Testis (tissue), 2 donors: ENCODE results near the gene VWA3B.
"Not testable (repeated sequence)": the region's sequence is repeated elsewhere in the genome, so short reads cannot be mapped to it uniquely, and the experiment has no call there.

Experiments
- POLR2A ChIP-seq: fragments of 450-650 bp; IDR thresholded peaks from one replicate; pipeline ENCODE4 v1.6.1; 2017; ENCODE audit warnings: antibody characterized with exemption, mild to moderate bottlenecking, moderate library complexity
- TF ChIP-seq, protein P1 (sequence below), 3 experiments: fragments of 450-650 bp in 2 of 3; fragments of 200-600 bp in 1 of 3; sonication (generic) in 1 of 3; IDR thresholded peaks; one replicate each; pipeline ENCODE4 v1.5.1; 2016 to 2019; ENCODE audit warnings: antibody characterized with exemption in 3 of 3, mild to moderate bottlenecking in 2 of 3, moderate library complexity in 1 of 3

- TF ChIP-seq, protein P1, sequence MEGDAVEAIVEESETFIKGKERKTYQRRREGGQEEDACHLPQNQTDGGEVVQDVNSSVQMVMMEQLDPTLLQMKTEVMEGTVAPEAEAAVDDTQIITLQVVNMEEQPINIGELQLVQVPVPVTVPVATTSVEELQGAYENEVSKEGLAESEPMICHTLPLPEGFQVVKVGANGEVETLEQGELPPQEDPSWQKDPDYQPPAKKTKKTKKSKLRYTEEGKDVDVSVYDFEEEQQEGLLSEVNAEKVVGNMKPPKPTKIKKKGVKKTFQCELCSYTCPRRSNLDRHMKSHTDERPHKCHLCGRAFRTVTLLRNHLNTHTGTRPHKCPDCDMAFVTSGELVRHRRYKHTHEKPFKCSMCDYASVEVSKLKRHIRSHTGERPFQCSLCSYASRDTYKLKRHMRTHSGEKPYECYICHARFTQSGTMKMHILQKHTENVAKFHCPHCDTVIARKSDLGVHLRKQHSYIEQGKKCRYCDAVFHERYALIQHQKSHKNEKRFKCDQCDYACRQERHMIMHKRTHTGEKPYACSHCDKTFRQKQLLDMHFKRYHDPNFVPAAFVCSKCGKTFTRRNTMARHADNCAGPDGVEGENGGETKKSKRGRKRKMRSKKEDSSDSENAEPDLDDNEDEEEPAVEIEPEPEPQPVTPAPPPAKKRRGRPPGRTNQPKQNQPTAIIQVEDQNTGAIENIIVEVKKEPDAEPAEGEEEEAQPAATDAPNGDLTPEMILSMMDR (IDR thresholded peaks at IDR 0.05) = not testable (repeated sequence)
- not testable (repeated sequence) for TF ChIP-seq POLR2A
Measured at GRCh38 chr2:98102315-98102714, 15.3 kb downstream of the VWA3B start.
